ENCODE data around the gene FAM120B.

Gene FAM120B

DNA sequence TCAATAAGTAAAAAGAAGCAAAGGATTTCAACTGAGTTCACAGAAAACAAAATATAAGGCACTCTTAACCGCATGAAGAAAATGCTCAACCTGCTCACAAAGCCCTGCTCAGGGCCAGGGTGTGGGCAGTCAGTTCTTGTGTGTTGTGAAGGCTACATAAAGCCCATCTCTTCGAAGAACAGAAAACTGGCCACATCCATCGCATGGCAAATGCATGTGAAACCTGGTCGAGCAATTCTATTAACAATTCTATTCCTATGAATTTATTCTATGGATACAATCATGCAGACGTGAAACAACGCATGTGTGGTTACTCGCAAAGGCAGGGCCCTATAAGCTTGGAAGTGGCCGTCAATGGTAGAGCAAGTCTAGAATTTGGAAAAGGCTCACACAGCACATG, 136.0 kb downstream of the FAM120B start:
- no peaks in the 10 kb centered on the region for H3F3A ChIP-seq (ENCODE audit: insufficient read depth, low read length)
- H3K4me1 ChIP-seq (ENCODE audit: insufficient read depth, low read length, severe bottlenecking): no peaks in the 10 kb centered on the region
- no peaks in the 10 kb centered on the region for H4K20me1 ChIP-seq (ENCODE audit: insufficient read depth, low read length)
- no peak overlapping the region for H3K4me3 ChIP-seq (ENCODE audit: low read depth, low read length, poor library complexity, severe bottlenecking)
- no peaks in the 10 kb centered on the region for H3K36me3 ChIP-seq (ENCODE audit: insufficient read depth, low read length)
- TF ChIP-seq, protein P1, sequence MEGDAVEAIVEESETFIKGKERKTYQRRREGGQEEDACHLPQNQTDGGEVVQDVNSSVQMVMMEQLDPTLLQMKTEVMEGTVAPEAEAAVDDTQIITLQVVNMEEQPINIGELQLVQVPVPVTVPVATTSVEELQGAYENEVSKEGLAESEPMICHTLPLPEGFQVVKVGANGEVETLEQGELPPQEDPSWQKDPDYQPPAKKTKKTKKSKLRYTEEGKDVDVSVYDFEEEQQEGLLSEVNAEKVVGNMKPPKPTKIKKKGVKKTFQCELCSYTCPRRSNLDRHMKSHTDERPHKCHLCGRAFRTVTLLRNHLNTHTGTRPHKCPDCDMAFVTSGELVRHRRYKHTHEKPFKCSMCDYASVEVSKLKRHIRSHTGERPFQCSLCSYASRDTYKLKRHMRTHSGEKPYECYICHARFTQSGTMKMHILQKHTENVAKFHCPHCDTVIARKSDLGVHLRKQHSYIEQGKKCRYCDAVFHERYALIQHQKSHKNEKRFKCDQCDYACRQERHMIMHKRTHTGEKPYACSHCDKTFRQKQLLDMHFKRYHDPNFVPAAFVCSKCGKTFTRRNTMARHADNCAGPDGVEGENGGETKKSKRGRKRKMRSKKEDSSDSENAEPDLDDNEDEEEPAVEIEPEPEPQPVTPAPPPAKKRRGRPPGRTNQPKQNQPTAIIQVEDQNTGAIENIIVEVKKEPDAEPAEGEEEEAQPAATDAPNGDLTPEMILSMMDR (IDR thresholded peaks at IDR 0.05; ENCODE audit: low read length): no peak
- no peak for TF ChIP-seq EZH2 (IDR thresholded peaks at IDR 0.05; ENCODE audit: borderline replicate concordance, low read length)
- no peaks in the 10 kb centered on the region for H3K9me3 ChIP-seq (ENCODE audit: low read length)
- no peak overlapping the region for H3K4me2 ChIP-seq (ENCODE audit: low read length)
- H3K79me2 ChIP-seq (ENCODE audit: insufficient read depth, low read length): no peaks in the 10 kb centered on the region
- no peak overlapping the region for H2AFZ ChIP-seq (ENCODE audit: low read length)
- no peak overlapping the region for H3K9ac ChIP-seq (ENCODE audit: low read length)
- no peaks in the 10 kb centered on the region for H3K9me2 ChIP-seq (ENCODE audit: low read depth, low read length)
- no peak overlapping the region for H3K27ac ChIP-seq (ENCODE audit: low read depth, low read length, poor library complexity, severe bottlenecking)
- peaks cover 5% of the 10 kb centered on the region; the same call in 1 of the 2 replicates for H3K27me3 ChIP-seq (ENCODE audit: insufficient read depth, low read length)

DNA sequence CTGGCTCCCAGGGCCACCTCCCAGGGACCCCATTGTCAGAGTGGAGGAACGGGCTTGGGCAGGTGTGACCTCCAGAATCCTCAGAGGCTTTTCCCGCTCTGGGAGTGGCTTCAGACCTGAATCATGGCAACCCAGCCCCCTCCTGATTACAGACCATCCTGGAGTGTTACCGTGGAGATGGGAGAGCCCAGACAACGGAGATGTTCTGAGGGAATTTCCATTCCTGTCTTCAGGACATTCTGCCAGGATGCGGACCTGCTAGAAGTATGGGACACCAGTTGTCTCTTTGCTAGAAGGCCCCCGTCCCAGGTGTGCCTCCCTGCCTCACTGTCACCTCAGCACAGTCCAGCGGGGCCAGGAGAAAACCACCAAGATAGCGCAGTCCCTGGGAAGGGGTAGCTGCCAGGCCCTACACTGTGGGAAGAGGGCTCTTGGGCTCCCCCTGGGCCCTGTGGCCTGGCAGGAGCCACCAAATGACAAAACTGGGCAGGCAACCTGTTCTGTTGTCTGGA, 136.6 kb downstream of the FAM120B start:
- Histone ChIP-seq H3K27me3 (ENCODE audit: insufficient read depth, low read length) (peaks cover 5% of the 10 kb centered on the region; the same call in 1 of the 2 replicates), H3K4me2 (ENCODE audit: low read length) (no peak overlapping the region)

GRCh38 chr6:170444056-170444591, 137.6 kb downstream of the FAM120B start:
- Histone ChIP-seq H3K27ac (ENCODE audit: low read depth, low read length, poor library complexity, severe bottlenecking) (no peak overlapping the region), H2AFZ (ENCODE audit: low read length) (no peak overlapping the region), H3K4me1 (ENCODE audit: insufficient read depth, low read length, severe bottlenecking) (no peaks in the 10 kb centered on the region), H3K4me3 (ENCODE audit: low read depth, low read length, poor library complexity, severe bottlenecking) (no peak overlapping the region), H3K79me2 (ENCODE audit: insufficient read depth, low read length) (no peaks in the 10 kb centered on the region), H4K20me1 (ENCODE audit: insufficient read depth, low read length) (no peaks in the 10 kb centered on the region), H3K9ac (ENCODE audit: low read length) (no peak overlapping the region), H3F3A (ENCODE audit: insufficient read depth, low read length) (no peaks in the 10 kb centered on the region), H3K27me3 (ENCODE audit: insufficient read depth, low read length) (peaks cover 5% of the 10 kb centered on the region; the same call in 1 of the 2 replicates), H3K36me3 (ENCODE audit: insufficient read depth, low read length) (no peaks in the 10 kb centered on the region), H3K4me2 (ENCODE audit: low read length) (no peak overlapping the region), H3K9me2 (ENCODE audit: low read depth, low read length) (no peaks in the 10 kb centered on the region), H3K9me3 (ENCODE audit: low read length) (no peaks in the 10 kb centered on the region)
- no peak for TF ChIP-seq EZH2 (IDR thresholded peaks at IDR 0.05; ENCODE audit: borderline replicate concordance, low read length)
- TF ChIP-seq, protein P1 (IDR thresholded peaks at IDR 0.05; ENCODE audit: low read length): no peak

More for the DNA sequence above, 136.6 kb downstream of the FAM120B start:
- Histone ChIP-seq H3K9me2 (ENCODE audit: low read depth, low read length) (no peaks in the 10 kb centered on the region), H4K20me1 (ENCODE audit: insufficient read depth, low read length) (no peaks in the 10 kb centered on the region), H3K27ac (ENCODE audit: low read depth, low read length, poor library complexity, severe bottlenecking) (no peak overlapping the region), H3K4me3 (ENCODE audit: low read depth, low read length, poor library complexity, severe bottlenecking) (no peak overlapping the region), H3K36me3 (ENCODE audit: insufficient read depth, low read length) (no peaks in the 10 kb centered on the region), H3K9ac (ENCODE audit: low read length) (no peak overlapping the region), H3K79me2 (ENCODE audit: insufficient read depth, low read length) (no peaks in the 10 kb centered on the region), H2AFZ (ENCODE audit: low read length) (no peak overlapping the region), H3F3A (ENCODE audit: insufficient read depth, low read length) (no peaks in the 10 kb centered on the region), H3K4me1 (ENCODE audit: insufficient read depth, low read length, severe bottlenecking) (no peaks in the 10 kb centered on the region), H3K9me3 (ENCODE audit: low read length) (no peaks in the 10 kb centered on the region)
- no peak for TF ChIP-seq EZH2 (IDR thresholded peaks at IDR 0.05; ENCODE audit: borderline replicate concordance, low read length)
- TF ChIP-seq, protein P1 (IDR thresholded peaks at IDR 0.05; ENCODE audit: low read length): no peak
